Large intestine (tissue), 3 donors: ENCODE measurements around the gene NLGN1. TPM values are rescaled to one million over a fixed set of nuclear protein-coding genes. Genes with fewer than 3 reads are reported as not detected.
"Not testable (repeated sequence)": the region's sequence is repeated elsewhere in the genome, so short reads cannot be mapped to it uniquely, and the experiment has no call there.

Source experiments
- DNase-seq, 2 donors: peaks; one replicate each; pipeline versions ENCODE4 v3.0.0 to v3.0.0-alpha.2; 2013
- H3K27ac ChIP-seq: one replicate; pipeline ENCODE4 v1.5.1; 2013; ENCODE audit warnings: low read length
- H3K27me3 ChIP-seq: 2 replicates; pipeline ENCODE4 v1.6.1; 2013; ENCODE audit warnings: low read length; ENCODE audit not compliant: control insufficient read depth, insufficient read depth
- H3K36me3 ChIP-seq: 2 replicates; pipeline ENCODE4 v1.6.1; 2013; ENCODE audit warnings: low read length; ENCODE audit not compliant: control insufficient read depth, insufficient read depth
- H3K4me1 ChIP-seq: one replicate; pipeline ENCODE4 v1.6.1; 2013; ENCODE audit warnings: low read length; ENCODE audit not compliant: control insufficient read depth, insufficient read depth
- H3K4me3 ChIP-seq: one replicate; pipeline ENCODE4 v1.5.1; 2013; ENCODE audit warnings: low read length
- H3K9me3 ChIP-seq: one replicate; pipeline ENCODE4 v1.6.1; 2013; ENCODE audit warnings: mild to moderate bottlenecking, low read depth, low read length, moderate library complexity; ENCODE audit not compliant: control insufficient read depth
- WGBS: methylation state at CpG from one replicate; pipeline ENCODE4 v1.1.5; 2013; ENCODE audit warnings: low lambda C conversion rate; ENCODE audit not compliant: insufficient coverage; 5-methylcytosine and 5-hydroxymethylcytosine counted together
- polyA plus RNA-seq: library from polyadenylated mRNA; unstranded; fragments of 120-200 nt; gene quantifications from one replicate; pipeline ENCODE4 v1.2.1, GENCODE V29; 2013

The NLGN1 gene
- polyA plus RNA-seq, 1 donor: 3.6 TPM

GRCh38 chr3:173588556-173588955, 191.0 kb downstream of the NLGN1 start:
- Histone ChIP-seq H3K4me1 (no peaks in the 10 kb centered on the region), H3K9me3 (no peaks in the 10 kb centered on the region), H3K4me3 (no peak overlapping the region), H3K27ac (no peak overlapping the region), H3K36me3 (no peaks in the 10 kb centered on the region), H3K27me3 (peaks cover 13% of the 10 kb centered on the region)
- DNase-seq: no peak
- 94% methylated on average over 2 of the region's 3 CpGs for WGBS

DNA sequence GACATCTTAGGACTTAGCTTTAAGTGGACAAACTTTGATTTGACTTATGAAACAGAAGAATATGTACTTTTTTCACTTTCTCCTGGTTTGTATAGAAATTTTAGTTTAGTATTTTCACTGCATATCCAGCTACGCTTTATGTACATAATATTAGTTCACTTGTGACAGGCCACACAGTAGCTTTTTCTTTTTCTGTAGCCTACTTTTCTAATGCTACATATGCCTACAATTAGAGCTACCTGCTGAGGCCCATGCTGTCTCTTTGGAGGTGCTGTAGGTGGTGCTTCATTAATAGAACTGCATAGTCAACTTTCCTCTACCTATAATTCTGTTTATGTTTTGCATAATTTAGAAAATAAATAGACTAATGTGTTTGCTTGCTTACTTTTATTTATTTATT, 191.6 kb downstream of the NLGN1 start:
- H3K4me1 ChIP-seq: no peaks in the 10 kb centered on the region
- H3K4me3 ChIP-seq: no peak overlapping the region
- no peaks in the 10 kb centered on the region for H3K9me3 ChIP-seq
- no peaks in the 10 kb centered on the region for H3K36me3 ChIP-seq
- 100% methylated on average over 1 of the region's 1 CpG for WGBS
- DNase-seq: no peak
- no peak overlapping the region for H3K27ac ChIP-seq
- H3K27me3 ChIP-seq: peaks cover 13% of the 10 kb centered on the region

- no CpG with 5 or more reads among the region's 2 CpGs for WGBS
- no peak for DNase-seq
- H3K9me3 ChIP-seq: no peaks in the 10 kb centered on the region
- no peak overlapping the region for H3K27ac ChIP-seq
- no peaks in the 10 kb centered on the region for H3K4me1 ChIP-seq
- no peak overlapping the region for H3K4me3 ChIP-seq
- no peaks in the 10 kb centered on the region for H3K27me3 ChIP-seq
- H3K36me3 ChIP-seq: no peaks in the 10 kb centered on the region
These were observed 193.9 kb downstream of the NLGN1 start for GRCh38 chr3:173591401-173591800.

- DNase-seq, H3K36me3 ChIP-seq, H3K27me3 ChIP-seq, H3K9me3 ChIP-seq, H3K4me1 ChIP-seq, H3K4me3 ChIP-seq, H3K27ac ChIP-seq: not testable (repeated sequence)
- WGBS: no CpG with 5 or more reads among the region's 3 CpGs
These were observed 197.3 kb downstream of the NLGN1 start for GRCh38 chr3:173594881-173595280.

DNA sequence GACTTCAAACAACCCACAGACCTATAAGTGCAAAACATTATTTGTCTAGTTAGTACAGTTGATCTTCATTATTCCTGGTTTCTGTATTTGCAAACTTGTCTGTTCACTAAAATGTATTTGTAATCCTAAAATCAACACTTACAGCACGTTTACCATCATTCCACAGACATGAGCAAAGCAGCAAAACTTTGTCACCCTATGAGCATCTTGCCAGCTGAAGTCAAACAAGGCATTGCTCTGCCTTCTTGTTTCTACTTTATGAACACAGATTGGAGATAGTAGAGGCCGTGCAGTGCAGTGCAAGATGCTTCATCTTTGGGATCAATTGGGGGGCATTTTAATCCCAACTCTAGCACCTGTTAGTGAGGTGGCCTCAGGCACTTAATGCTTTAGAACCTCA, 202.1 kb downstream of the NLGN1 start:
- no peaks in the 10 kb centered on the region for H3K9me3 ChIP-seq
- no CpG with 5 or more reads among the region's 2 CpGs for WGBS
- no peaks in the 10 kb centered on the region for H3K27me3 ChIP-seq
- H3K4me1 ChIP-seq: no peaks in the 10 kb centered on the region
- no peak for DNase-seq
- H3K4me3 ChIP-seq: no peak overlapping the region
- H3K27ac ChIP-seq: no peak overlapping the region
- H3K36me3 ChIP-seq: no peaks in the 10 kb centered on the region

- H3K27me3 ChIP-seq: no peaks in the 10 kb centered on the region
- no peak for DNase-seq
These were observed 217.0 kb downstream of the NLGN1 start for GRCh38 chr3:173614522-173614921.

GRCh38 chr3:173615661-173616060, 218.1 kb downstream of the NLGN1 start:
- Histone ChIP-seq H3K4me1 (no peaks in the 10 kb centered on the region), H3K27me3 (no peaks in the 10 kb centered on the region), H3K27ac (no peak overlapping the region), H3K4me3 (no peak overlapping the region), H3K9me3 (no peaks in the 10 kb centered on the region), H3K36me3 (no peaks in the 10 kb centered on the region)
- DNase-seq: no peak

More at GRCh38 chr3:173614522-173614921, 217.0 kb downstream of the NLGN1 start:
- Histone ChIP-seq H3K27ac (no peak overlapping the region), H3K4me3 (no peak overlapping the region), H3K9me3 (no peaks in the 10 kb centered on the region), H3K36me3 (no peaks in the 10 kb centered on the region), H3K4me1 (no peaks in the 10 kb centered on the region)

GRCh38 chr3:173617490-173617889, 219.9 kb downstream of the NLGN1 start:
- no peaks in the 10 kb centered on the region for H3K4me1 ChIP-seq
- no peaks in the 10 kb centered on the region for H3K36me3 ChIP-seq
- no peaks in the 10 kb centered on the region for H3K9me3 ChIP-seq
- H3K27ac ChIP-seq: no peak overlapping the region
- no peaks in the 10 kb centered on the region for H3K27me3 ChIP-seq
- DNase-seq: no peak
- no peak overlapping the region for H3K4me3 ChIP-seq
- 90% methylated on average over 2 of the region's 5 CpGs for WGBS

- Histone ChIP-seq H3K4me3 (no peak overlapping the region), H3K27ac (no peak overlapping the region), H3K27me3 (no peaks in the 10 kb centered on the region), H3K9me3 (no peaks in the 10 kb centered on the region), H3K36me3 (no peaks in the 10 kb centered on the region), H3K4me1 (no peaks in the 10 kb centered on the region)
- WGBS: no CpG with 5 or more reads among the region's 4 CpGs
- no peak for DNase-seq
These were observed 220.6 kb downstream of the NLGN1 start for GRCh38 chr3:173618148-173618547.

DNA sequence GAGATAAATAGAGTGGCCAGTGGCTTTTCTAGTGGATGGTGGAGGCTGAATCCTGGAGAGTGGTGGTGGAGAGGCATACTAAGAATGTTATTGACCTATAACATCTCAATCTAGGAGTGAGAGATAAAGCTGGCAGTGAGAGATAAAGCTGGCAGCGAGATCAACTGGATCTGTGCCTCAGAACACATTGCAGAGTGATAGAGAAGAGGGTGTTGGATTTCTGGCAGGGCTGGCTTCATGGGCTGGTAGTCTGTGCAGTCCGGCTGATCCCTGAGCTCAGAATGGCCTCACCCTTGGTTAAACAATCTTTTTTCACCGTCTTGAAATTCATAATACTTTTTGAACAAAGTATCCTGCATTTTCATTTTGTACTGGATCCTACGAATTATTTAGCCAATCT, 221.2 kb downstream of the NLGN1 start:
- no peaks in the 10 kb centered on the region for H3K9me3 ChIP-seq
- H3K36me3 ChIP-seq: no peaks in the 10 kb centered on the region
- H3K4me1 ChIP-seq: no peaks in the 10 kb centered on the region
- DNase-seq: no peak
- no peak overlapping the region for H3K27ac ChIP-seq
- H3K27me3 ChIP-seq: no peaks in the 10 kb centered on the region
- WGBS: 43% methylated on average over 2 of the region's 4 CpGs
- H3K4me3 ChIP-seq: no peak overlapping the region

DNA sequence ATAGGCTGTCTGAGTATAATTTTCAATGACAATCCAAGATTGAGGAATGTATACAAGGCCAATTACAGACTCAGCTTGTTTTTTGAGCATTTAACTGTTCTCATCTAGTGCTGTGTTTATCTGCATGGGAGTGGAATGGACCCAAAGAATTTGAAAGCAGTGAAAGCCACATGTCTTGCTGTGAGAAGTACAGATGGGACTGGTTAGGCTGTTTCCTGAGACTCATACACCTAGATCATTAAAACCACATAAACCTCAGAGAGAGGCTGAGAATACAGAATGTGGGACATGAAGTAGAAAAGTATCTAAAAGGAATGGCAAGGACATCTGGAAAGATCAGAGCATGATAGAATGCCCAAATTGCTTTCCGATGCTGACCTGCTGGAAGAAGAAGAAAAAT, 224.6 kb downstream of the NLGN1 start:
- Histone ChIP-seq H3K27me3 (no peaks in the 10 kb centered on the region), H3K4me1 (no peaks in the 10 kb centered on the region), H3K9me3 (no peaks in the 10 kb centered on the region), H3K4me3 (no peak overlapping the region), H3K27ac (no peak overlapping the region), H3K36me3 (no peaks in the 10 kb centered on the region)
- 100% methylated on average over 1 of the region's 1 CpG for WGBS
- no peak for DNase-seq
